Measurements from ENCODE around the gene ZFYVE28.
A peak's percentile ranks its signal among the peaks of the same experiment; 100 is the strongest.

Gene ZFYVE28

DNA sequence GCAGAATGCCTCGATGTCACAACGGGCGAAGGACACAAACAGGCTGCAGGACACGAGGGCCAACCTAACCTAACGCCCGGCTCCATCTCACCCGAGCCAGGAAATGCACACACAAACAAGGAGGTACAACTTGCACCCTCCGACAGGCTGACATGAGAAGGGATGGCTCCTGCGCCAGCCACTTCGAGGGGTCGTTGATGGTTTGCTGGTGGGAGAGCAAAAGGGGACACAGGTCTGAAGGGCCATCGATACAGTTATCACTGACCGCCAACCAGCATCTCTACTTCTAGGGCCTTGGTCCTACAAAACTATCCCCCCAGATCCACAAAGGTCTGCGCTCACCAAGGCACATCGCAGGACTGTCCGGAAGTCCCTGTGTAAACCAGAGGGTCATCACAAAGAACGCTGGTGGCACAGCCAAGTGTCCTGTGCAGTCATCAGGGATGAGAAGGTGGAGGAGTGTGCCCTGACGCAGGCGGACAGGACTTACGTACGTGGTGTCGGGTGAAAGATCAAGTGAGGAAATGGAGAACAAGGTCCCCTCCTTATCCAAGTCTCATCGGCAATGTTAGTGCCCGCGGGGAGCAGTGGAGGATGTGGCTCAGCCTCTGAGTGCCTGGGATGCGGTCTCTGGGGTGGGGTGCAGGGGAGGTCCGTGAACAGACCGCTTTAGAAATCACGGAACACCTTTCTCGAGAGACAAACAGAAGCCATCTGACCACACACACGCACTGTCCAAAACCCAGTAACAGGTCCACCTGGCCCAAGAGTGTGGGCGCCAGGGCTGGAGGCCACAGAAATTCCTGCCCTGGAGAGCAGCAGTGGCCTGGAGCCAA is 163.6 kb downstream of the ZFYVE28 start:
- DNase-seq: no peak

DNA sequence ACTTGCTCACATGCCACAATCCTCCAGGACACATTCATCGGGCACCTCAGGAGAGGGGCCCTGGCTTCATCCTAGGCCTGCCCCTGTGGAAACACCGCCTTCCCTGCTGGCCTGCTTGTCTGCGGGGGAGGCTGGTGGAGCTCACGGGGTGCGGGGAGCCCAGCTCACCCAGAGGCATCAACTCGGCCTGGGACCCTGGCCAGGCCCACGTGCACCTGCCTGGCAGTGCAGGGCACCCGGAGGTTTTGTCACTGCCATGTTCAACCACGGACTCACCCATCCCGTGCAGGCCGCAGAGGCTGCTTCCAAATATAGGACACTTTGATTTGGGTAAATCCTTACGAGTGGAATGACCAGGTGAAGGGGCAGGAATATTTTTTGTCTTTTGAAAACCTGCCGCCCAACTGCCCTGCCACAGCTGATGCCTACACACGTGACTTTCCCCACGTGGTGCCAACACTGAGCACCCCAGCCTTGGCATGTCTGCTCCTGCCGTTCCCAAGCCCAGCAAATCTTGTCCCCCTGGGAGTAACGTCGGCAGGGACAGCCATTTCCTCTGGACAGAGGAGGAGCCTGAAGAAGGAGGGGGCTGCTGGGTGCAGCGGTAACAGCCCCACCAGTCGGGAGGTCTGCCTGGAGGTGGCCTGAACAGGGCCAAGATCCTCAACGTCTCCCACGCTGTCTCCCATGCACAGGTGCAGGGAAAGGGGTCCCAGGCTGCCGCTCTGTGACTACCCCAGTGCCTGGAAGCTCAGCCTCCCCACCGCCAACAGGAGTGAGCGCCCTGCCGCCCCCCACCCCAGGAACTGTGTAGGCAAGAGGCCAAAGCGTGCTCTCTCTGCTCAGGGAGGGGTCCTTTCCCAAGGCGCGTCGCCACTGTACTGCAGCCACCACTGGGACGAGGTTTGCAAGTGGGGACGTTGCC is 165.0 kb downstream of the ZFYVE28 start:
- DNase-seq: no peak

DNA sequence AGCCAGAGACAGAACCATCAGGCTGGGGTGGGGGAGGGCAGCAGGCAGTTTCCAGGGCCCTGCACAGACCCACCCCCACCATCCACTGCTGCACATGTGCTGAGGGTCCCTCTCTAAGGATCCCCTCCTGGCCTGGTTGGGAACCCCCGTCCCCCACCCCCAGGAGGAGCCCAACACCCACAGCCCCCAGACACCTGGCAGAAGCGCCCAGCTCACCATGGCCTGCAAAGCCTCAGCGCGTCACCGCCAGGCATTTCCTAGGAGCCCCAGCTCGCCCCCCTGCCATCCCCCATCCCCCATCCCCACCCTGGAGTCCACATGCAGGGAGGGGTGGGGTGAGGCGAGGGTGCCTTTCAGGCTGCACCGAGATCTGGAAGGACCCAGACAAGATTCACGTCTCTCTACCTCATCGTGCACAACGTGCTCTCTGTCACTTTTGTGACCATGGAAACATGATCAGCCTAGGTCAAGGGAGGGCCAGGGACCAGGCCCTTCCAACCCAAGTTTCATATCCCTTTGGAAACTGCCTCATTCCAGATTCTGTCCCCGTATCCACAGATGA is 165.8 kb downstream of the ZFYVE28 start:
- no peak for DNase-seq

DNA sequence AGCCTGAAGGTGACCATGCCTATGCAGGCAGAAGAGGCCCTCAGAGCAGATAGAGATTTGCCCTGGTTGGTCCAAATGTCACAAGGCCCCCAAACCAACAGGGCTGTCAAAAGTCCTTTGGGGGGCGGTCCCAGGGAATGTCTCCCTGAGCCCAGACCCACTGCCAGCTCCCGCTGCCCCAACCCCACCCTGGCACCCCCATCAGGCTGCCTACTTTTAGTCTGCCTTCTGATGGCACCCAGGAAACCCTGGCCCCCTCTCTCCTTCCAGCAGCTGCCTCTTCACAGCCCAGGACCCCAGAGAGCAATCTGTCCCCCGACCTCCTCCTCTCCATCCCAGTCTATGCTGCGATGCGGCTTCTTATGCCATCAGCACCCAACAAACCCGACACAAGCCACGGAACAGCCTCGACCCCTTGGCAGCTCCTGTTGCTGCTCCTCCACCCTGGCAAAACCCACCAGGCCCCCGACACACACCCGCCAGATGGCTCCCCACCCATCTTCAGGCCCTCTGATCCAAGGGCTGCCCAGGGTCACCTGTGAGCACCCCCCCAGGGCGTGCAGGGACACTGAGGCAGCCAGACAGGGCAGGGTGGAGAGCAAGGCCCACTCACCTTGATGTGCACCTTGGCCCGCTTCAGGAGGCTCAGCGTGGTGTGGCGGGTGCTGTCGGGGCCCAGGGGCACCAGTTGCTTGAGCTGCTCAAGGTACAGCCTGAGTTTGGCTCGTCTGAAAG is 166.5 kb downstream of the ZFYVE28 start:
- no peak for DNase-seq

DNA sequence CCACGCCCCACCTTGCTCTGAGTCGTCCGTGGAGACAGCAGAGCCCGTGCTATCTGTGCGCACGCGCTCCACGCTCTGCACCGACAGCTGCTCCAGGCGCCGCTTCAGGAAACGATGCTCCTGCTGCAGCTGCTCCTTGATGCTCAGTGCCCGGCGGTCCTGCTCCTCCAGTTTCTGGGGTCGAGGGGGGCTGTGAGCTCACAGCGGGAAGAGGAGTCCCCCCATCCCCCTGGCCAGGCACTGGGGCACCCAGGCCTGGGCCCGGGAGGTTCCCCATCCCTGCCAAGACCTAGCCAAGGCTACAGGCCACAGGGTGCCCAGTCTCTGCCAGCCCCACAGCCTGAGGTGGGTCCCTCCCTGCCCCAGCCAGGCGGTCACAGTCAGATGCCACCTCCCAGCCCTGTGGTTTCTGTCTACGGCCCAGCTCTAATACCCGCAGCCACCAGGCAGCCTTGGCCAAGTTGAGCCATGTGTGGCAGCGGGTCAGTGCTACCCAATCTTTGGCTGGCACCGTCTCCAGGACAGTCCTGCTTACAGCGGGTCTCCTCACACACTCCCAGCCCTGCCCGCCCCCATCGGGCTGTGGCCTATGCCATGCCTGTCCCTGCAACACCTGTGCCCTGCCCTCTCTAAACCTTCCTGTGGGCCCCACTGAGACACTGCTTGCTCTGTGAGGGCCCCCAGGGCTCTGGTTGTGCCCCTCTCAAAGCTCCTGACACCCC is 167.2 kb downstream of the ZFYVE28 start:
- DNase-seq: no peak

DNA sequence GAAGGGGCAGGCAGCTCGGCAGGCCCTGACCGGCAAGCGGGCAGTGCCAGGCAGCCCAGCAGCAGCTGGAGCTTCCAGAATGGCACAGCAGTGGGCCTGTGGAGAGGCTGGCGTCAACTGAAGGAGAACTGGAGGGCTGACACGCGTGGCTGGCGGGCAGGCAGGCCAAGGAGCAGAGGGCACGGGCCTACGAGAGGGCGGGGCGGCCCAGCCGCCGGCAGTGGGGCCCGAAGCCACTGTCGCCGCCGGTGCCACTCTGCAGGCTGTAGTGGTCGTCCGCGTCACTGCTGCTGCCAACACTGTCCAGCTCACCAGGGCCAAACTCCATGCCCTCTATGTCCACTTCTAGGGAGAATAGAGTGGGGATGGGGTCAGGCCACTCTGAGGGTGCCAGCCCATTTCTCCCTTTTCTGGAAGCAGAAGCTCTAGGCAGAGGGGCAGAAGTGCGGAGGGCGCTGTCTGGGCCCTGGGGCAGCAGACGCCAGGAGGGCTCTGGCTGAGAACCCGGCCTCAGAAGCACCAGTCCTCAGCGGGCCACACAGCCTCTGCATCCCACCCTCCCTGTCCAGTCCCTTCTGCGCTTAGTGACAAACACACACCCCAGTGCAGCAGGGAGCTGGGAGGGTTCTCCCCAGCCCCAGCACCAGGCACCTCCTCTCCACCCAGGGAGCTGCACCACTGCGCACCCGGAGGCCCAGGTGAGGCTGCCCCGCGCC is 167.9 kb downstream of the ZFYVE28 start:
- DNase-seq: no peak

DNA sequence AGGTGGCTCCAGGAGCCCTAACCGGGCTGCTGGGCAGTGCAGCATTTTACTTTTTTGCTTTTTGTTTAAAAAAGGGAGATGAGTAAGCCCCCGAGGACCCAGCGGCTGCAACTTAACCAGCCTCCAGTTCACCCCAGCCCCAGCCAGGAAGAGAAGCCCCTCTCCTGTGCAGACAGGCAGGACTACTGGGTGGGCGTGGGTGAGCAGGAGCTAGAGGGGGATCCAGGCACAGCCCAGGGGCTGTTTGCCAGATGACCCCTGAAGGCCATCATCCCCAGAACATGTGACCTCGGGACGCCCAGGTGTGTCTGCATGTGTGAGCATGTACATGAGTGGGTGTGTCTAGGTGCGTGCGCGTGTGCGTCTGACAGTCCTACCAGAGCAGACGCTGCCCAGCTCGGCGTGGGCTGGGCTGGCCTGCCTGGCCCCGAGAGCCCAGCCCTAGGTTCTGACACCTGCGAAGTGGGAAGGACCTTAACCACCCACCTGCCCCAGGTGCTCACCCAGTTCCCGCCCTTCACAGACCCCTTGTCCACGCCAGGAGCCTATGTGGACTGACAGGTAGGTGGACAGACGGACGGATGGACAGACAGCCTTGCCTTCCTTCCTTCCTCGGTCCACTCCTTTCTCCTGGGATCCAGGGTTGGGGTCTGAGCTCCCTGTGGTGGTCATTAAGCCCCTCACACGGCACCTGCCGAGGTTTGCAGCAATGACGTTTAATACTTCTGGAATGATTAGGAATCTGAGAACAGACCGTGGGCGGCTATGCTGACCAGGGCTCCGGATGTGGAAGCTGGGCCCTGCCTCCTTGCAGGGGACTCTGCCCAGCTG is 168.7 kb downstream of the ZFYVE28 start:
- no peak for DNase-seq

DNA sequence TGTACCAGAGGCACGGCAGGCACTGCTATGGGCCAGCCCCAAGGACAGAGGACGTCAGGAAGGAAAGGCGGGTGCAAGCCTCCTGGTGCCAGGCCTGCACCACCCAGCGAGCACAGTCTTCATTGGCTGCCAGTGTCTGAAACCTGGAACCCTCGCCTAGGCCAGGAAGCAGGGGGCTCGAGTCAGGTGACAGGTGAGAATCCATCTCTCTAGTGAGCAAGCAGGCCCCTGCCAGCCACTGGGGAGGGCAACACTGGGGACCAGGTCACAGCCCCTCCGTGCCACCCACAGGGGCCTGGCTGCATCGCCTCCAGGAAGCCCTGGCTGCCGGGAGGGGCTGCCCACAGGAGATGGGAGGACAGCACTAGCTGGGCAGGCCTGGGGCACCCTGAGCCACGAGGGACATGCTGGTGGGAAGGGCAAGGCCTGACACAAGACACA is 169.6 kb downstream of the ZFYVE28 start:
- no peak for DNase-seq

DNA sequence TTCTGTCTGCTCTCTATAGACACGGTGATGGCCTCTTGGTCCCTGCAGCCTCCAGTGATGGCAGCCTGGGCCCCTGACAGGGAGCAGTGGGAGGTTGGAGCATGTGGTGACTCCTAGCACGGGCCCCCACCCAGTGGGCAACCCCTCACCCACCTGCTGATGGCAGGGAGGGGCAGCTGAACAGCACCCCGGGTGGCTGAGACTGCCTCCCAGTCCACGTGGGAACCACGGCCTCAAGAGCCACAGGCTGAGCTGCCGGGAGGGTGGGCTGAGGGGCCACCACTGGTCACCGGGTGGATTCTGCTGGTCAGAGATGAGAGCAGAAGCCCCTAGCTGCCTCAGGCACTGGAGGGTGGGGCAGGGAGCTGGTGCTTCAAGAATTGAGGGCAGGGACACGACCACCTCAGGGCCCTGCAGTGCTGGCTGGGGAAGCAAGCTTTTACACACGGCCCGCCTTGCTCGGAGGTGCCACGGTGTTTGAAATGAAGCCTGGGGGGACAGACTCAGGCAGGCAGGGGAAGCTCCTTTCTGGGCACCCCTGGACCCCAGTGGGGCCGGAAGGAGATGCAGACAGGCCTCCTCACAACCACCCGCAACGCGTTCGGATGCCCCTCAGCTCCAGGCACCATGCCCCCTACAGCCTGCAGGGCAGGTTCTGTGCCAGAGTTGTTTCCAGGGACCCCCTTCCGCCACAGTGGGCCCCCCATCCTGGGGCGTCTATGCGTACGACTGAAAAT is 170.2 kb downstream of the ZFYVE28 start:
- no peak for DNase-seq

DNA sequence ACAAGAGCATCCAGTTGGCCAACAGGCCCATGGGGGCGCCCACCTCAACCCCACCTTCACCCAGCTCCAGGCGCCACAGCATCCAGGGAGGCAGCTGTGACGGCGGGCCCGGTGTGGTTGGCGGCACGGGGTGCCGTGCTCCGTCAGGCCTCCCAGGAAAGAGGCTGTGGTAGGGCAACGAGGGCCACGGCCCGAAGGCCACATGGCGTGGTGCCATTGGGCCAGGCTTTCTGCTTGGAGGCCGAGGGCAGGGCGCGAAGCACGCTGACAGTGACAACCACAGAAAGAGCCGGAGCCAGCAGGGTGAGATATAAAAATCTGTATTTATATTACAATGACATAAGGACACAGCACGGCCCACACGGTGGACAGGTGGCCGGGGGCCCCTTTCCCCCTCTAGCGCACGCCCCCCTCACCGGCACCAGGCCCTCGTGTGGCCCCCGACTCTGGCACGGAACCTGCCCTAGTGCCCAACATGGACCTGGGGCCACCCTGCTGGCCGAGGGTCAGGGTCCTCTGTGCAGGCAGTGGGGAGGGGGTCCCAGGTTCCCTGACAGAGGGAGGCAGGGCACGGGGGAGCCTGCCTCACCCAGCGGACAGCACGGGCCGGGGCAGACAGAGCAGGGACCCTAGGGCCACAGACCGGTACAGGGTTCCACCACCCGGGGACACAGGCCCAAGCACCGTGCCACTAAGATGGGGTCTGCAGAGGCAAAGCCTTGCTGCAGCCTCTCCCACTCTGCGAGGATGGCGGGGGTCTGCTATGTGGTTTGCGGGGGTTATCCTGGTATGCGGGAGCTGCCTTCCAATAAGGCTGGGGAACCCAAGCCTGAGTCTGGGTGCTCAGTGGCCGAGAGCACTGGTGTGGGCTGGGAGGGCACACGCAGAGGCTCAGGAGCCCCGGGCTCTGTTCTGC is 171.1 kb downstream of the ZFYVE28 start:
- DNase-seq: no peak

DNA sequence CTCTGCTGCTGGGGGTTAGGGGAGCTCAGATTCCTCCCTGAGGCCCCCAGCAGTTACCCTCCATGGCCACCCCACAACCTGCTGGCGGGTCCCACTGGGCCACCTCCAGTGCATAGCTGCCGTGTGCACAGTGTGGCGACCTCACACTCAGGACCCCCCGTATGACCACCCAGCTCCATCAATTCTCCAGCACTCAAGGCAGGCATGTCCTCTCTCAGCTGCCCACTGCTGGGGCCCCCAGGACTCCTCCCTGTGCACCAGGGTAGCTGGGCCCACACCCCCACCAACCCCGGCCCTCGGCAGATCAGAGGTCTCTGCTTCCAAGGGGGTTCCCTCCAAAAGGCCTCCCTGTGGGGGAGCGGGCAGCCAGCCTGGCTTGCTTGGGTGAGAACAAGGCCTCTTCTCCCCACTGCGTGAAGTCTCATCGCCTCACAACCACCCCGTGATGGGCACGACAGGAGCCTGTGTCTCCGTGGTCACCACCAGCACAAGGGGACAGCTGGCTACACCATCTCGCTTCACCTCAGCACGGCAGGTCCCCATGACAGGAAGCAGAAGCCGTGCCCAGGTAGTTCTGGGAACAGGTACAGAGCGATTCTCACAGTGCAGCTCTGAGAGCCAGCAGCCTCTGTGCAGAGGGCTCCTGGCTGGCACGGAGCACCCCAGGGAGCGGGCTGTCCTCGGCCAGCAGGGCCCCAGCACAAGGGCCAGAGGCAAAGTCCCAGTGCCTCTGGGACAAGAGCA is 171.9 kb downstream of the ZFYVE28 start:
- DNase-seq: no peak

DNA sequence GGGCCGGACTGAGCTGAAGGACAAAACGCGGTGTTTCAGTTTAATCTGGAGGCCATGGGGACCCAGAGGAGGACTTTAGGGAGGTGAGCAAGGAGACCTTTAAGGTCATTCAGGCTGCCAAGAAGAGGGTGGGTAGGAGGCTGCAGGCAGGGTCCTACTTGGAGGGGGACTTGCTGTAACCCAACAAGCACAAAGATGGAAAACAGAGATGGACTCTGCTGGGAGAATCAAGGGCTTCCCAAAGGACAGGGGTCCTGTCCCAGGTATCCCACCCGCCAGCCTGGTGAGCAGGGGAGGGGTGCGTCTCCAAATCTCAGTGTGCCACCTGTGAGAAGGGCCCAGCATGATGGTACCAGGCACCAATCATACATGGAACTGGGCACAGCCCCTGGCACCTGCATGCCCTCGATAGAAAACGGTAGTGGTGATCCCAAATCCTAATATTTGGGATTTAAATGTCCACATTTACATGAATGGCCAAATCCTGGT is 172.6 kb downstream of the ZFYVE28 start:
- no peak for DNase-seq

DNA sequence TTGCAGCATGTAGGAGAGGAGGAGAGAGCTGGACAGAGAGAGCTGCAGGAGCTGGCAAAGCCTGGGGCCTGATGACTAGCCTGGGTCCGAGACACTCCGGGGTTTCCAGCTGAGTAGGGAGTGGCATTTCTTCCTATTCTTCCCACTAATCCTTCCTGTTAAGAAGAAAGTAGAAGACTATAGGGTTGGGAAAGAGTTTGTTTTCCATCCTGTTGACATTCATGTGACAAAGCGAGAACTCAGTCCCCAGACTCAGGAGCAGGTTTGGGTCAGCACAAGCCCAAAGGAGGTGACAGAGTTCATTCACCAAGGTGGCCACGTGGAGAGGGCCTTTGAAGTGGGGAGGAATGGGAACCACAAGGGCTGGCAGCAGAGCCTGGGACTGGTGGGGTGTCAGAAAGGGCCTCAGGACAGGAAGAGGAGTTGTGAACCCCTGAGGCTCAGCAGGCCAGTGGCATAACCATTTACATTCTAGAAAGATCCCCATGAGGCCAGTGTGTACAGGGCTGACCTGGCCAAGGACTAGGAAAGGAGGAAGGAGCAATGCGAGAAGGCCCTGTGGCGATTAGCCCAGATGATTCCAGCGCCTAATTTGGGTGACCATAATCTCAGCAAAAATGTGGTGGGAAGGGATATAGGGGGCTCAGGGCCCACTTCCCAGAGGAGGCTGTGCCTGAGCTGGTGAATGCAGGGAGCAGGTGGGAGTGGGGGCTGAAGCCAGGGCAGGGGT is 173.2 kb downstream of the ZFYVE28 start:
- no peak for DNase-seq

DNA sequence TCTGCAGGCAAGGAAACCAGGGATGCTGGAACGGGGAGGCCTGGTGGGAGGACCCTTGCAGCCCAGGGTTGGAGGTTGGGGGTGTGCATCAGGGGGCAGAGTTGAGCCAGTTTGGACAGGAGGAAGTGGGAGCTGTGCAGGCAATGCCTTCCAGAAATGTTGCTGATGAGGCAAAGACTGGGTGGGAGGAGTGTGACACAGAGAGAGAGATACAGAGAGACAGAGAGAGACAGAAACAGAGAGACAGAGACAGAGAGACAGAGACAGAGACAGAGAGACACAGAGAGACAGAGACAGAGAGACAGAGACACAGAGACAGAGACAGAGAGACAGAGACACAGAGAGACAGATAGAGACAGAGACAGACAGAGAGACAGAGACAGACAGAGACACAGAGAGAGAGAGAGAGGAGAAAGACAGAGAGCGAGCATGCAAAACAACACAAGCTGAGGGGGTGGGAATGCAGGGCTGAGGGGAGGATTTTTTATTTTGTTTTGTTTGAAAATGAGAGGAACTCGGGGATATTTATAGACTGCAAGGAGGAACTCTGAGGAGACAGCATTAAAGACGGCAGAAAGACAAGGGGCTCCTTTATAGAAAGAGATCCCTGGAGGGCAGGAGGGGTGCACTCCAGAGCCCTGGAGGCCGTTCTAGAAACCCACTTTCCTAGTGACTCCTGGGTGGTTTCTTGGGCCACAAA is 174.6 kb downstream of the ZFYVE28 start:
- DNase-seq: no peak

DNA sequence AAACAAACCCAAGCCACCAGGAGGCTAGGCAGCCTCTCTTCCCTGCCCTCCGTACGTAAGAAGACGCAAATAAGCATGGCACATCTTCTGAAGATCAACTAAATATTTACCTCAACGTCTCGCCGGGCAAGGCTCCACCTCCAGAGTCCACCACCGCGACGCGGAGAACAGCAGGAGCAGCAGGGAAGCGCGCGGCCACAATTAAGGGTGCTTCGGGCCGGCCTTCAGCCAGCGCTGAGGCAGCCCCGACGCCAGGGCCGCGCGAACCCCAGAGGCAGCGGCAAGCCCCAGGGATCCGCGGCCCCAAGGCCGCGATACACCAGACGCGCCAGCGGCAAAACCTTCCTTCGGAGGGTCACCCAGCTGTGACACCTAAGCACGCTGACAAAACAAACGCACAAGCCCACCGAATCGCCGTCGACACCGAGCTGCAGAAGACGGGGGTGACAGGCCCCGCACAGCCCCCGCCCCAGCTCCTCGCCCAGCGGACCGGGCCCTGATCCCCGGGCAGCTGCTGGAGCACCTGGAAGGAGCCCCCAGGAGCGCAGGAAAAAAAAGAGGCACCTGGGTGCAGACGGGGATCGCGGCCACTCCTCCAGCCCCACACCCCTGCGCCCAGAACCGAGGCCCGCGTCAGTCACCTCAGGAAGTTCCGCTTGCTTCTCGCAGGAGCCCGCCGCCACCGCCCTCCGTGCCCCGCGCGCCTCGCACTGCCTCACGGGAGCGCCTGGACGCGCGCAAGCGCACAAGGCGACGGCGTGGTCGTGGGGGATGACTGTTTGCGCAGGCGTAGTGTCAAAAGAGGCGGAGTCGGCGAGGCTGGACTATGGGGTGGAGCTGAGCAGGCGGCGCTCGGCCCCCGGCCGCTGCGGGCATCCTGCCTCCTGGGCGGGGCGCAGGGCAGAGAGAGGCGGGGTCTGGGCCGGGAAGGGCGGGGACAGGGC is 176.8 kb downstream of the ZFYVE28 start, which contains the start of the genes HAUS3 and POLN:
Gene HAUS3 (minus strand): TSS at position 712 of the 944 bp plus-strand sequence. CDS start 1,175 bp downstream, outside the sequence.
Gene POLN (minus strand): TSS at position 712 of the 944 bp plus-strand sequence. CDS start 12,890 bp downstream, outside the sequence.
- DNase-seq: peak; percentile 99
